MM.1S (cell line): ENCODE results near the gene CARS2.

ENCODE experiments used
- DNase-seq: peaks from one replicate; pipeline ENCODE4 v3.0.0-alpha.2; 2015
- H2AFZ ChIP-seq: fragments of 300-600 bp; sonication (generic); 2 replicates; pipeline ENCODE4 v1.6.0; 2016; ENCODE audit warnings: antibody characterized with exemption, low read length
- H3F3A ChIP-seq: fragments of 300-600 bp; sonication (generic); 2 replicates; pipeline ENCODE4 v1.6.1; 2016; ENCODE audit warnings: mild to moderate bottlenecking, antibody characterized with exemption, low read length, moderate library complexity, mixed read lengths; ENCODE audit not compliant: insufficient read depth
- H3K27ac ChIP-seq: fragments of 300-600 bp; sonication (generic); 2 replicates; pipeline ENCODE4 v1.5.1; 2016; ENCODE audit warnings: mild to moderate bottlenecking, low read length
- H3K27me3 ChIP-seq: fragments of 300-600 bp; sonication (generic); replicated peaks from 2 replicates; pipeline ENCODE4 v1.6.0; 2016; ENCODE audit warnings: low read length; ENCODE audit not compliant: insufficient read depth
- H3K36me3 ChIP-seq: fragments of 300-600 bp; sonication (generic); replicated peaks from 2 replicates; pipeline ENCODE4 v1.6.1; 2016; ENCODE audit warnings: mild to moderate bottlenecking, low read length, mixed read lengths; ENCODE audit not compliant: insufficient read depth
- H3K4me1 ChIP-seq: fragments of 300-600 bp; sonication (generic); 2 replicates; pipeline ENCODE4 v1.6.1; 2016; ENCODE audit warnings: low read length, mixed read lengths
- H3K4me2 ChIP-seq: fragments of 300-600 bp; sonication (generic); 2 replicates; pipeline ENCODE4 v1.6.0; 2016; ENCODE audit warnings: low read depth, low read length
- H3K4me3 ChIP-seq: fragments of 300-600 bp; sonication (generic); 2 replicates; pipeline ENCODE4 v1.5.1; 2016; ENCODE audit warnings: low read length, mixed read lengths
- H3K79me2 ChIP-seq: fragments of 300-600 bp; sonication (generic); 2 replicates; pipeline ENCODE4 v1.6.1; 2016; ENCODE audit warnings: mixed run types, low read length, mixed read lengths
- H3K9ac ChIP-seq: fragments of 300-600 bp; sonication (generic); 2 replicates; pipeline ENCODE4 v1.6.1; 2016; ENCODE audit warnings: low read length, mixed read lengths
- H3K9me2 ChIP-seq: fragments of 300-600 bp; sonication (generic); replicated peaks from 2 replicates; pipeline ENCODE4 v1.6.1; 2016; ENCODE audit warnings: mild to moderate bottlenecking, low read length, mixed read lengths; ENCODE audit not compliant: insufficient read depth
- H3K9me3 ChIP-seq: fragments of 300-600 bp; sonication (generic); replicated peaks from 2 replicates; pipeline ENCODE4 v1.6.1; 2016; ENCODE audit warnings: mild to moderate bottlenecking, low read length, mixed read lengths; ENCODE audit not compliant: insufficient read depth
- H4K20me1 ChIP-seq: fragments of 300-600 bp; sonication (generic); 2 replicates; pipeline ENCODE4 v1.6.1; 2016; ENCODE audit warnings: mild to moderate bottlenecking, low read length, moderate library complexity, mixed read lengths; ENCODE audit not compliant: insufficient read depth
- EZH2 ChIP-seq: fragments of 300-600 bp; sonication (generic); optimal IDR thresholded peaks from 2 replicates; pipeline ENCODE3; 2017; ENCODE audit warnings: low read depth, mild to moderate bottlenecking, antibody characterized with exemption, low read length, mixed read lengths
- EZH2phosphoT487 ChIP-seq: fragments of 300-600 bp; sonication (generic); IDR thresholded peaks from 2 replicates; pipeline ENCODE4 v1.6.1; 2018; ENCODE audit warnings: antibody characterized with exemption, low read length
- TF ChIP-seq, protein P1 (sequence below): fragments of 300-600 bp; sonication (generic); IDR thresholded peaks from 2 replicates; pipeline ENCODE4 v1.5.1; 2016; ENCODE audit warnings: antibody characterized with exemption, low read length, mixed read lengths

Gene CARS2

DNA sequence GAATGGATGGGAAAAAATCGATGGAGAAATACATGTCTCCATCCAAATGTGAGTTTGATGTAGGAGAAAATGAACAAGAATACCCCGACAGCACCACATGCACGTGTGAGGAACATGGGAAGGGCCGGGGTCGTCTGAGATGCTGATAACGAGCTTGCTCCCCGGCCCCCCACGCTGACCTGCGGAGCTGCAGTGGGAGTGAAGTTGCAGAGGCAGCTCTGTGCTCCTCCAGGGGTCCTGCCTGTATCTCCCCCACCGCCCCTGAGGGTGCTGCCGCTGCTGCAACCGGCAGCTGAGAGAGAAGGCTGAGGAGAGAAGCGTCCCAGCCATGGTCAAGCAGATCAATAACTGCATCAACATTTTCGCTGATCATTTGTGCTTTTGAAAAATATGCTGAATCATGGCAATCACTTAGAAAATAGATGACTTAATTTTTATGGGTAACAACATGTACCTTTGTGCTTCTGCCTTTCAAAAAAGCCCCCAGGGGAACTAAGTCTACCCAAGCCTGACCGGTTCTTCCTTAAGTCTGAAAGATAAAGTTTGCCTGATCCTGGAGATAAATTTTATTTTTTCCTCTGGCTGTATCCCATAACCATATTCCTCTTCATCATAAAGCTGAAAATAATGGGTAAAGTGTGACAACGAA lies 108.8 kb downstream of the CARS2 start:
- Histone ChIP-seq H2AFZ (no peak overlapping the region), H4K20me1 (no peaks in the 10 kb centered on the region), H3K27ac (no peak overlapping the region)

DNA sequence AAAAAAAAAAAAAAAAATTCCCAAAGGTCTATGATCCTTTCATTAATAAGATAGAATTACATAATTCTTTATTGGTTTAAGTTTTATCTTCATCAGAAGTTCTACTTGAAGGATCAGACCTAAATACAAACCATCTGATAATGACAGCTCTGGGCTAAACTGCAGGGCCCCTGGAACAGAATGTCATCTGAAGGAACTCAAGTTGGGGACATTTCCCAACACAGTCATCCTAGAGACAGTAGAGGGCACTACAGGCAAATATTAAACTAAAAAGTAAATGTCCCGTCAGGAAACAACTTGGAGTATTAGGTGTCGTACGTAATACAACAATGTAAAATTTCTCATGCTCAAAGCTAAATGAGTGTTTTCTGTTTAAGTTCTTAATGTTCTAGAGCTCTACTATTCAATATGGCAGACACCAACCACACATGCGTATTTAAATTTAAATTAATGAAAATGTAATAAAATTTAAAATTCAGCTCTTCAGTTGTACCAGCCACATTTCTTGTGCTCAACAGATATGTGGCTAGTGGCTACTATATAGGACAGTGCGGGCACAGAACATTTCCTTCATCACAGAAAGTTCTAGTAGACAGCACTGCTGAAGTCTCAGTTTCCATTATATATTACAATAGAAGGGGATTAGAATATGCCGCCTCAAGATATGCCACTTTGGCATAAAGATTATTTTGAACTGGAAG lies 112.3 kb downstream of the CARS2 start:
- no peak overlapping the region for H3K4me3 ChIP-seq
- H3K27me3 ChIP-seq = no peaks in the 10 kb centered on the region
- H3K9me3 ChIP-seq = no peaks in the 10 kb centered on the region
- no peak overlapping the region for H3K4me2 ChIP-seq
- no peaks in the 10 kb centered on the region for H3F3A ChIP-seq
- H3K9ac ChIP-seq = no peak overlapping the region
- H3K79me2 ChIP-seq = no peaks in the 10 kb centered on the region
- DNase-seq = peak; percentile 69
- H3K27ac ChIP-seq = no peak overlapping the region
- H3K4me1 ChIP-seq = peaks cover 3% of the 10 kb centered on the region; the same call in 1 of the 2 replicates
- H2AFZ ChIP-seq = no peak overlapping the region
- TF ChIP-seq, protein P1, sequence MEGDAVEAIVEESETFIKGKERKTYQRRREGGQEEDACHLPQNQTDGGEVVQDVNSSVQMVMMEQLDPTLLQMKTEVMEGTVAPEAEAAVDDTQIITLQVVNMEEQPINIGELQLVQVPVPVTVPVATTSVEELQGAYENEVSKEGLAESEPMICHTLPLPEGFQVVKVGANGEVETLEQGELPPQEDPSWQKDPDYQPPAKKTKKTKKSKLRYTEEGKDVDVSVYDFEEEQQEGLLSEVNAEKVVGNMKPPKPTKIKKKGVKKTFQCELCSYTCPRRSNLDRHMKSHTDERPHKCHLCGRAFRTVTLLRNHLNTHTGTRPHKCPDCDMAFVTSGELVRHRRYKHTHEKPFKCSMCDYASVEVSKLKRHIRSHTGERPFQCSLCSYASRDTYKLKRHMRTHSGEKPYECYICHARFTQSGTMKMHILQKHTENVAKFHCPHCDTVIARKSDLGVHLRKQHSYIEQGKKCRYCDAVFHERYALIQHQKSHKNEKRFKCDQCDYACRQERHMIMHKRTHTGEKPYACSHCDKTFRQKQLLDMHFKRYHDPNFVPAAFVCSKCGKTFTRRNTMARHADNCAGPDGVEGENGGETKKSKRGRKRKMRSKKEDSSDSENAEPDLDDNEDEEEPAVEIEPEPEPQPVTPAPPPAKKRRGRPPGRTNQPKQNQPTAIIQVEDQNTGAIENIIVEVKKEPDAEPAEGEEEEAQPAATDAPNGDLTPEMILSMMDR = peak; percentile 60
- TF ChIP-seq EZH2phosphoT487 = no peak
- no peaks in the 10 kb centered on the region for H3K9me2 ChIP-seq
- no peaks in the 10 kb centered on the region for H3K36me3 ChIP-seq
- no peaks in the 10 kb centered on the region for H4K20me1 ChIP-seq

More for the DNA sequence above, 108.8 kb downstream of the CARS2 start:
- no peak overlapping the region for H3K9ac ChIP-seq
- H3K4me3 ChIP-seq = no peak overlapping the region
- no peaks in the 10 kb centered on the region for H3F3A ChIP-seq
- no peaks in the 10 kb centered on the region for H3K4me1 ChIP-seq
- no peaks in the 10 kb centered on the region for H3K79me2 ChIP-seq
- no peaks in the 10 kb centered on the region for H3K9me2 ChIP-seq
- no peaks in the 10 kb centered on the region for H3K36me3 ChIP-seq
- no peak overlapping the region for H3K4me2 ChIP-seq
- no peaks in the 10 kb centered on the region for H3K27me3 ChIP-seq
- TF ChIP-seq, protein P1 = no peak
- TF ChIP-seq EZH2 (no peak), EZH2phosphoT487 (no peak)
- no peak for DNase-seq
- no peaks in the 10 kb centered on the region for H3K9me3 ChIP-seq

DNA sequence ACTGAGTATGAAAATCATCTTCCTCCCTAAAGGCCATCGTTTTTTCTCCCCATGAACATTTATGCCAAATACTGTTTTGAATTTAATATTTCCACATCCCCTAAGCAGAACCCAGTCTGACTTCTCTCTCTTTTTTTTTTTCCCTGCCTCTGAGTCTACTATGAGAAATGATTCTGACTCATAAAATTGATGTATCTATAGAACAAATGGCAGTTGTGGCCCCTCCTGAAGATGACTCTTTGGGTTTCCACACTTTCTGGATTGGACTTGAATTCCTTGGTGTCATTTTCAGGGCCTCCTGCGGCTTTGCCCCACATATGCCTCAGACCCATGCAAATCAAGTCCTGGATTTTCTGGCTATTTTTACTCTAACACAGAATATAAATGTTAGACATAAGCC lies 113.3 kb downstream of the CARS2 start:
- Histone ChIP-seq H3K27ac (no peak overlapping the region), H3K9ac (no peak overlapping the region), H3K9me3 (no peaks in the 10 kb centered on the region), H3K4me2 (no peak overlapping the region), H3K4me1 (peaks cover 3% of the 10 kb centered on the region; the same call in 1 of the 2 replicates), H4K20me1 (no peaks in the 10 kb centered on the region), H3K79me2 (no peaks in the 10 kb centered on the region), H3F3A (no peaks in the 10 kb centered on the region), H3K9me2 (no peaks in the 10 kb centered on the region), H2AFZ (no peak overlapping the region), H3K36me3 (no peaks in the 10 kb centered on the region), H3K27me3 (no peaks in the 10 kb centered on the region), H3K4me3 (no peak overlapping the region)
- TF ChIP-seq EZH2 (no peak), EZH2phosphoT487 (no peak)
- TF ChIP-seq, protein P1 = no peak
- DNase-seq = no peak
